D341Med (cell line): ENCODE results near the gene KCNK7.

Source experiments
- DNase-seq: peaks from one replicate; pipeline ENCODE4 v3.0.0; 2012; ENCODE audit warnings: low spot score

KCNK7 gene

GRCh38 chr11:65586676-65587075 lies 8.9 kb downstream of the KCNK7 start:
- no peak for DNase-seq

DNA sequence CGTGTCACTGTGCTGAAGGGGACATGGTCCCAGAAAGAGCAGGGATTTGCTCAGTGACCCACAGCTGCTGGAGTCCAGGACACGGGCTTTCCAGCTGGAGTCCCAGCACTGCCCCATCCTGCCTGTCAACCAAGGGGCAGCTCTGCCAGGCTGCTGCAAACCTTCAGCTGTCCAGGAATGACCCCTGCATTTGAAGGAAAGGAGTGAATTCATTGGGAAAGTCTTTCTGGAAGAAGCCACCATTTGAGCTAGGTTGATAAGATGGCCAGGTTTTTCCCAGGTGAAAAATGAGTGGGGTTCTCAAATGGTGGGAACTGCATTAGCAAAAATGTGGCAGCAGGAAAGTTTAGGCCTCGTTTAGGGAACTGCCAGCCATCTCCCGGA lies 9.4 kb downstream of the KCNK7 start:
- no peak for DNase-seq

GRCh38 chr11:65585396-65586246 lies 10.0 kb downstream of the KCNK7 start:
- DNase-seq, result no peak

- DNase-seq, result no peak
These were observed 10.9 kb downstream of the KCNK7 start for GRCh38 chr11:65584723-65585171.

GRCh38 chr11:65584106-65584505 lies 11.5 kb downstream of the KCNK7 start:
- DNase-seq, result no peak

GRCh38 chr11:65583589-65583988 lies 12.0 kb downstream of the KCNK7 start:
- DNase-seq, result no peak

- no peak for DNase-seq
These were observed 13.7 kb downstream of the KCNK7 start for GRCh38 chr11:65581928-65582327.

DNA sequence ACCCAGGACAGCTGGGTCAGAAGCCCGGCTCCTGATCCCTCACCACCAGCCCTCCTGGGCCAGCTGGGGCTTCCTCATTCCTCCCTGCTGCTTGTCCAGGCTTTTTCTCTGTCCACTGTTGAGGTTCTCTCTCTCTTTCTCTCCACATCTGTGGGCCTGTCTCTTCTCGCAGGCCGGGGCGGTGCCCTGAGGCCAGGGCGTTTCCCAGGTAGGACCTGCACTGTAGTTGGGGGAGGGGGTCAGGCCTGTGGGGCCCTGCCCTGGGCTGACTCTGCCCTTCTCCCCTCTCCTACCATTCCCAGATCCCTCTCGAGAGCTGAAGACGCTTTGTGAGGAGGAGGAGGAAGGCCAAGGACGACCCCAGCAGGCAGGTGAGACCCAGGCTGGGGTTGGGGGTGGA lies 14.8 kb downstream of the KCNK7 start:
- DNase-seq, result no peak

GRCh38 chr11:65580031-65580692 lies 15.4 kb downstream of the KCNK7 start:
- no peak for DNase-seq

GRCh38 chr11:65579291-65579690 lies 16.3 kb downstream of the KCNK7 start:
- no peak for DNase-seq

DNA sequence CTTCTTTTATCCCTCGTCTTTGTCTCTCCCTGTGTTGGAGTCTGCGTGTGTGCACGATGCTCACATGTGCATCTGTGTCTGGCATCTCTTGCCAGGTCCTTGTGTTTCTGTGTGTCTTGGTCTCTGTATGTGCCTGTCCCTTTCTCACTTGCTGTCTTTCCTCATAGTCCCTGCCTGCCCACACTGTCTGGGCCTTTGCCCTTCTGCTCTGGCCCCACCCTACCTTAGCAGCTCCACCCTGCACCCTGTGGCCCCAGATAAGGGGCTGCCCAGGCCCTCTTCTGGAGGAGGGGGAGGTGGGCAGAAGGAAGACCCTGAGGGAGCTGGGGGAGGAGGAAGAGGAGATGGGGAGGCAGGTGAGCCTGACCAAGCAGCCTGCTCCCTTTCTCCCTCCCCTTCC lies 16.9 kb downstream of the KCNK7 start:
- DNase-seq, result no peak

GRCh38 chr11:65578134-65578533 lies 17.5 kb downstream of the KCNK7 start:
- no peak for DNase-seq

GRCh38 chr11:65577756-65578109 lies 17.9 kb downstream of the KCNK7 start:
- DNase-seq, result no peak

DNA sequence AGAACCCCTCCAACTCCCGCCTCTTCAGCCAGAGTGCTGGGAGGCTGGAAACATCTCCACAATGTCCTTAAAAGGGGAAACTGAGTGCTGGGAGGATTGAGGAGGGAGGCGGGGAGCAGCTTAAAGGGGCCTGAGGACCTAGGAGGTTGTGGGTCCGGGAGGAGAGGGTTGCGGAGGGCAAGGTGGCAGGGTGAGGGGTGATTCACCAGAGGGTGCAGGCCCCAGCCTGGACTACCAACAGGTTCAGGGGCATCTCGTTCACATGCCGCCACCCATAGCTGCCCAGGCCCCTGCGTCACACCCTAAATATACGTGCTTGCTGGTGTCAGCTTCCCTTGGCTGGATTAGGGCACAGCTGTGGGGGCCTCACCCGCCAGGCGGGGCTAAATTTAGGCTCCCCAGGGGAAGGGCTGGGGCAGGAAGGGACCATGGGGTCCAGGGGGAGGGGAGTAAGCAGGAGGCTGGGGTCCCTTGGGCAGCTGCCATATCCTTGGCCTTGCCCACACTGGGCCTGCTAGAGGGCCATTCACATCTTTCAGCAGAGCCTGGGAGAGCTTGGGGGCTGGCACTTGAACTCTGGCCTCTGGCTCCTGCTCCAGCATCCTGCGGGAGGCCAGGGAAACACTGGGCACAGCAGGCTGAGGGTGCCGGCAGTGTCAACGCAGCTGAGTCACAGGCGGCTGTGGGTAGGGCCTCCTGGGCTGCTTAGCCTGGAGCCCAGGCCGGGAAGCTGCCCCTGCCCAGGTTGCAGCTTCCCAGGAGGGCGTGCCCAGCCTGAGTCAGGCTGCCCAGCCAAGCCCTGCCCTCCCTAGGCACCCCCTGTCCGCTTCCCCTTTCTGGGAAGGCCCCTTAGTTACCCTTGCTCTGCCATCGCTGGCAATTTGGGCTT lies 18.5 kb downstream of the KCNK7 start:
- no peak for DNase-seq

GRCh38 chr11:65576232-65576866 lies 19.3 kb downstream of the KCNK7 start:
- DNase-seq, result no peak

DNA sequence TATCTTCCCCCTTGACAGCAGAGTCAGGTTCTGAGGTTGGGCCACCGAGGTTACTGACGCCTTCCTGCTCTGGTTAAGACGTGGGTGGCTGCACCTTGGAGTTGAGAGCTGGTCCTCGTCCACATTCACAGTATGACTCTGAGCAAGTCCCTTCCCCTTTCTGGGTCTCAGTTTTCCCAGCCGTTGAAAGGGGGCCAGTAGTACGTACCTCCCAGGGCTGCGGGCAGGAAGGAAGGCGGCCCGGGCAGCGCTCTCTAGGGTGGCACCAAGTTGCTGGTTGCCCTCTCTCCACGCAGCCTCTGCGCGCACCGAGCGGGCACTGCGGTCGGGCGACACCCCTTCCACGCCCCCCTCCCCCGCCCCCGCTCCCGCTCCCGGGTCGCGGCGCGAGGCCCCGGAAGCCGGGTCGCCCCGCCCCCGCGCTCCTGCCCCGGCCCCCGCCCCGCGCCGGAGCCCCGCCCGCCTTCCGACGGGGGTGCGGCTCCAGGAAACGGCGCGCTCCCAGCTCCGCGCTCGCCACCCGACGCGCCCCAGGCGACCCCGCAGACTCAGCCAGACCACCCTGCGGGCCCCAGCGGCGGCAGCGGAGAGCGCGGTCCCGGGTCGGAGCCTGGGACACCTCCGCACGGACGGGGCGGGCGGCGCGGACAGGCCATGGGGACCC lies 19.9 kb downstream of the KCNK7 start, which contains the start of gene EHBP1L1:
EHBP1L1 (plus strand) TSS at position 486 of the 664 bp plus-strand sequence. CDS start 250 bp downstream, outside the sequence.
- DNase-seq, result peak; percentile 72

DNA sequence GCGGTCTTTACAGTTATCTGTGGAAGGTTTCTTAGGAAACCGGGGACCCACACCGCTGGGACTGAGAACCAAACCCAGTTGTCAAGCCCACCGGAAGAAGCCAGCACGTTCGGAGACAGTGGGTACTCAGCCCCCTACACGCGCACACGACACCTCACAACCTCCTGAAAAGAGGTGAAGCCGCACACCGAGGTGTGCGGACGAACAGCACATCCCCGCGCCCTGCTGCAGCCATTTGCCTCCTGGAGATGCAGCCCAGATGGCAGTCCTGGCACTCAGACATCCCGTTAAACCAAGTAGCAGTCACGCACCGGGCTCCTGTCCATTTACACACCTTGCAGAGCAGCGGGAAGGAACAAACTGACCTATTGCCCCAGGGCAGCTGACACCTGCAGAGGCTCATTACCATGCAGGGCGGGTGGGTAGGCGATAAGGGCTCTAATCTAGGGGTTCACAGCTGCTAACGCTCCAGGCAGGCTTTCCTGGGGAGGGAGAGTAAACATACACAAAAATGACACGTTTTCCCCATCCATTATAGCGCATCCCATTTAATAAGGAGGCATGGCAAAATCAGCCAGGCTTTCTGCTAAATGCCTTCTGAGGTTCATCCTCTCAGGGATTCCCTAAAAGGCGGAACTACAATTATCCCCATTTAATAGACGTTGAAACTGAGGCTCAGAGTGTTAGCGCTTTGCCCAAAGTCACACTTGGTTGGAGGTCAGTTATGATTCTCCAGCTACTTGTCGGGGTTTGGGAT lies 20.6 kb downstream of the KCNK7 start:
- DNase-seq, result no peak

DNA sequence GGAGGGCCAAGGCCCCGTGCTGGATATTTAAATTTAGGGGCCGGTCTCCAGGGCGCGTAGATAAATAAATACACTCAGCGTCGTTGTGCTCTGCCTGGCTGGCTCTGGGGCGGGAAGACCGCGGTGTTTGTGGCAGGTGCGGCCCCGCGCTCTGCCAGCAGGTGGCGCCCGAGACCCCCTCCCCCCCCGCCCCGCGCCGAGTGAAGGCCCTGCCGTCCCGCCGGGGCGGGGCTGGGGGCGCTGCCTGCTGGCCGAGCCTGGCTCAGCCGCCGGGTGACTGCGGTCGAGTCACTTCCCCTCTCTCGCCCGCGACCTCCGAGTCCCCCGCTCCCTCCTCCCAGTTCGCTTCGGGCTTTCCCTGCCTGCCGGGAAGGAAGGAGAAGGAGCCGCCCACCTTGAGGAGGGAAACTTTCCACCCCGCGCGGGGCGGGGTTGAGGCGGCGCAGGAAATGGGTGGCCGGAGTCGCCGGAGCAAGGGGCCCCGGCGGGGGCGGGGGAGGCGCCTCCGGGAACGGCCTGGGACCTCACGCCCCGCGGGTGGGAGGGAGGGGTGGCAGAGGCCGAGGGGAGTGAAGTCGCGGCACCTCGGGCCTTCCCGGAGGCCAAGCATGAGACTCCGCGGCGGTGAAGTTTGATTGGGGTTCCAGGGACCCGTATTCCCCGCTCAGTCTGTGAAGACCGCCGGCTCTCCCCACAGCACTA lies 21.3 kb downstream of the KCNK7 start:
- DNase-seq, result peak; percentile 94

DNA sequence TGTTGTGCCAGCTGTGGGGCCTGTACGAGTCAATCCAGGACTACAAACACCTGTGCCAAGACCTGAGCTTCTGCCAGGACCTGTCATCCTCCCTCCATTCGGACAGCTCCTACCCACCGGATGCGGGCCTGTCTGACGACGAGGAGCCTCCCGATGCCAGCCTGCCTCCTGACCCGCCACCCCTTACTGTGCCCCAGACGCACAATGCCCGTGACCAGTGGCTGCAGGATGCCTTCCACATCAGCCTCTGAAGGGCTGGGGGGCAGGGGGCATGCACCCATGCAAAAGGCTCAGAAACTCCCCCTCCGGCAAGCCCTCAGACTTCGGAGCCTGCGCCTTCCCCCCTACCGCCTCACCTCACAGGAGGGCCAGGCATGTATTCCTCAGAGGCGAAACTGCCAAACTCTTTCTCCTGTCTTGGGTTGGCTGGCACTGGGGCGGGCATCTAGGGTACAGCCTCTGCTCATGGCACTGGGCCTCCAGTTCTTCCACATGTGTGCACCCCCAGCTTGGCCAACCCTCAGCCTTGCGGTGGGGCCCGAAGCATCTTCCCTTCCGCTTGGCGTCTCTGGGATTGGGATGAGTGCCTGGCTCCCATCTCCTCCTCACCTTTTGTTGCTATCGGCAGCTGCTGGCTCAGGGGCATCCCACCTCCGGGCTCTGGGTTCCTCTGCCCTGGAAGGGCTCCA lies 22.1 kb downstream of the KCNK7 start:
- DNase-seq, result no peak
